Glomerular visceral epithelial cell (primary cell): ENCODE data around the gene DDX21.
"Not testable (repeated sequence)": the region's sequence is repeated elsewhere in the genome, so short reads cannot be mapped to it uniquely, and the experiment has no call there.

Source experiments
- DNase-seq: peaks from one replicate; pipeline ENCODE4 v3.0.0-alpha.2; 2016; ENCODE audit errors: extremely low spot score

Gene DDX21

DNA sequence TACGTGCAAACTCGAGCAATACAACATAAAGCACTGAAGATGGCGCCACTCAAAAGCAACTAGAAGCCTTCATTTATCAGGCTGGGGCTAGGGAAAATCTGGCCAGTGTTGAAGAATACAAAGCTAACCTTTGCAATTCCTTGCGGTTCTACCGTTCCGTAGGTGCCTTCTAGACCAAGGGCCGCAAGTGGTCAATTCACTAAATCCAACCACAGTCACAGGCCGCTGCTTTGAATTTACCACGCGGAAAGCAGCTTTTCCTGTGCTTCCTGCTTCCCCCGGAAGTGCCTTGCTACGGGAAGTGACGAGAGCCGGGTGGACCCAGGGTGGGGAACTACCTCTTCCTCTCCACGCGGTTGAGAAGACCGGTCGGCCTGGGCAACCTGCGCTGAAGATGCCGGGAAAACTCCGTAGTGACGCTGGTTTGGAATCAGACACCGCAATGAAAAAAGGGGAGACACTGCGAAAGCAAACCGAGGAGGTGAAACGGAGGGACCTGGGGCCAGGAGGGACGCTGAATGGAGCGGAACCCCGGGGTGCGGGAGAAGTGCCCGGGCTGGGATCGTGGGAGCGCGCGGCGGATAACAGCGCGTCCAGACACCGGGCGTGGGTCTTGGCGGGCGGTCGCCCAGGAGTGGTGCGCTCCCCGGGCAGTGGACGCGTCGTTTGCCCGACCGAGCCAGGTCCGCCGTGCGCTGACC lies at the start of gene DDX21:
TSS of gene DDX21 (plus strand) at position 339 of the 701 bp plus-strand sequence. CDS start at position 395, 56 bp downstream.
- peak; percentile 89 for DNase-seq

GRCh38 chr10:68924593-68924992 lies 31.4 kb upstream of the DDX21 start:
- no peak for DNase-seq

- DNase-seq = no peak
Measured at GRCh38 chr10:68925489-68925888, 30.5 kb upstream of the DDX21 start.

DNA sequence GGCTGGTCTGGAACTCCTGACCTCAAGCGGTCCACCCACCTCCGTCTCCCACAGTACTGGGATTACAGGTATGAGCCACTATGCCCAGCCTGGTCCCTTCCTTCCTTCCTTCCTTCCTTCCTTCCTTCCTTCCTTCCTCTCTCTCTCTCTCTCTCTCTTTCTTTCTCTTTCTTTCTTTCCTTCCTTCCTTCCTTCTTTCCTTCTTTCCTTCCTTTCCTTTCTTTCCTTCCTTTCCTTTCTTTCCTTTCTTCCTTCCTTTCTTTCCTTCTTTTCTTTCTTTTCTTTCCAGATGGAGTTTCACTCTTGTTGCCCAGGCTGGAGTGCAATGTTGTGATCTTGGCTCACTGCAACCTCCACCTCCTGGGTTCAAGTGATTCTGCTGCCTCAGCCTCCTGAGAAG lies 26.8 kb upstream of the DDX21 start:
- DNase-seq = not testable (repeated sequence)

- DNase-seq = not testable (repeated sequence)
Measured at GRCh38 chr10:68929888-68930287, 26.1 kb upstream of the DDX21 start.

DNA sequence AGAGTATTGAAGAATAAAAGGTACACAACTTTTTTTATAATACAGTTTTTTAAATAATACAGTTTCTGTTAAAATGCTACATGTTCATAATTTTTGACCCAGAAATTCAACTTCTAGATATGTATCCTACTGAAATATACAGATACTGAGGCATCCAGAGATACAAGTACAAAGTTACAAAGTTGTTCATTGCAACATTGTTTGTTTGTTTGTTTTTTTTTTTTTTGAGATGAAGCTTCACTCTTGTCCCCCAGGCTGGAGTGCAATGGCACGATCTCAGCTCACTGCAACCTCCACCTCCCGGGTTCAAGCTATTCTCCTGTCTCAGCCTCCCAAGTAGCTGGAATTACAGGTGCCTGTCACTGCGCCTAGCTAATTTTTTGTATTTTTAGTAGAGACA lies 23.1 kb upstream of the DDX21 start:
- DNase-seq = not testable (repeated sequence)

DNA sequence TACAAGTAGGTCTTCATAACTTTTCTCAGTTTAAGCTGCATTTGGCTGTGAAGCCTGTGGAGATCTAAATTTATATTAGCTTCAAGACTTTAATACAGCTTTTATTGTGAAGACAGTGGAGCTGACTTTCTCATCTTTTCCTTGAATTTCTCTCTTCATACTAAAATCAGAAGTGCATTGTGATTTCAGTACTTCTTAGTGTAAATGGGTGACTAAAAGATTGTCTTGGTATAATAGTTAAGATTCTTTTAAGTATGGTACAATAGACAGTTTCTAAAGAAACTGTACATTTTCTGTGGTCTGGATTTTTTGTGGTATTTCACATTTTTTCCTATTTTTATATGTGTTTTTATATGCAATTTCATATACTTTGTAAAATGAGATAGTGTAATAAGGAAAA lies 21.0 kb upstream of the DDX21 start:
- no peak for DNase-seq

DNA sequence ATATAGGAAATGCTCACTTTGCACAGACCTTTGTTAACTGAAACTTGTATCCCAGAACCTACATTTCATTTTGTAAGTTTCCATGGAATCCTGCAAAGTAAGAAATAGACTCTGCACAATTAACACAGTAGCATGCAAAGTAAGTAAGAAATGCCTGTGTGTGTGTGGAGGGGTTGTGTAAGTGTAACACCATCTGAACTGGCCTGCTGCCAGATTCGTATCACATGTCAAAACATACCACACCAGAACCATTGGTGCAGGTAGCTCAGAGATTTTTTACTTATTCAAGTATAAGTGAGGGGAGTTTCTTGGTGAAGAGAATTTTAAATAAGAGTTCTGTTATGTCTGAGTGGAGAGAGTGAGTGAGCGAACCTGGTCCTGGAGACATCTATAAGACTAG lies 17.9 kb upstream of the DDX21 start:
- peak; percentile 15 for DNase-seq

GRCh38 chr10:68938884-68939283 lies 17.1 kb upstream of the DDX21 start:
- DNase-seq = no peak

- not testable (repeated sequence) for DNase-seq
Measured at GRCh38 chr10:68940917-68941316, 15.1 kb upstream of the DDX21 start.

DNA sequence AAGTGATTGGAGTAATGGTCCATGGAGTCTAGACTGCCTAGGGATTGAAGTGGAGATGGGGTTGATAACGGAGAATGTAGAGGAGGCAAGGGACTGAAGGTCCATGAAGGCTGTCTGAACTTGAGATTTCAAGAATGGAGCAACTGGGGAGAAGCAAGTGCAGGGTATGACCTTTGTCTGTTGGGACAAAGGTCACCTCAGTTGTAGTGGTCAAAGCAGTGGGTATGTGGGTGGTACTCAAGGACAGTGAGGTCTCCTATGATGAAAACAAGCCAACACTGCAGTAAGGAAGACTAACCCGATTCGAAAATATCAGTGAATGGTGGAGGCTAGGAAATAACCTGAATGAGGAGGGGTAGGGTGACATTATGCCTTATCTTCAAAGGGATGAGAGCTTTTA lies 5.4 kb upstream of the DDX21 start:
- no peak for DNase-seq

DNA sequence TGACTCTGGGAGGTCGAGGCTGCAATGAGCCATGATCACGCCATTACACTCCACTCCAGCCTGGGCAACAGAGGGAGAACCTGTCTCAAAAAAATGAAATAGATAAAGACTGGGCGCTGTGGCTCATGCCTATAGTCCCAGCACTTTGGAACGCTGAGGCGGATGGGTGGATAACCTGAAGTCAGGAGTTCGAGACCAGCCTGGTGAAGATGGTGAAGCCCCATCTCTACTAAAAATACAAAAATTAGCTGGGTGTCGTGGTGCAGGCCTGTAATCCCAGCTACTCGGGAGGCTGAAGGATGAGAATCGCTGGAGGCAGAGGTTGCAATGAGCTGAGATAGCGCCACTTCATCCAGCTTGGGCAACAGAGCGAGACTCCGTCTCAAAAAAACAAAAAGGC lies 1.1 kb upstream of the DDX21 start:
- no peak for DNase-seq

DNA sequence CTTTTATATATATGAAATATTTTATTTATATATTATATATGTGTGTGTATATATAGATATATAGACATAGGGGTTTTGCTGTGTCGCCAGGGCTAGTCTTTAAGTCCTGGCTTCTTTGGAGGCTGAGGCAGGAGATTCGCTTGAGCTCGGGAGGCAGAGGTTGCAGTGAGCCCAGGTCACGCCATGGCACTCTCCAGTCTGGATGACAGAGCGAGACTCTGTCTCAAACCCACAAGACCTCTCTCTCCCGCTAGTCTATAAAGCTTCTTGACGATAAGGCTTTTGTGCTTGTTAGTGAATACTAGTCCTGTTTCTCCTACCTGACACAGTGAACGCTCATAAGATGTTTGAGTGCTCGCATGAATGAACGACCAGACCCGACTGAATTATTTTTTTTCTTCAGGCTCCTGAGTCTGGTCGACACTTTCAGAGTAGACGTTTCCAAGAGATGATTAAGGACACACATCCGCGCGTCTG lies 577 bp upstream of the DDX21 start:
- DNase-seq = no peak

- DNase-seq = no peak
Measured at GRCh38 chr10:68957284-68957615, 1.3 kb downstream of the DDX21 start.

GRCh38 chr10:68957654-68958053 lies 1.7 kb downstream of the DDX21 start:
- no peak for DNase-seq

DNA sequence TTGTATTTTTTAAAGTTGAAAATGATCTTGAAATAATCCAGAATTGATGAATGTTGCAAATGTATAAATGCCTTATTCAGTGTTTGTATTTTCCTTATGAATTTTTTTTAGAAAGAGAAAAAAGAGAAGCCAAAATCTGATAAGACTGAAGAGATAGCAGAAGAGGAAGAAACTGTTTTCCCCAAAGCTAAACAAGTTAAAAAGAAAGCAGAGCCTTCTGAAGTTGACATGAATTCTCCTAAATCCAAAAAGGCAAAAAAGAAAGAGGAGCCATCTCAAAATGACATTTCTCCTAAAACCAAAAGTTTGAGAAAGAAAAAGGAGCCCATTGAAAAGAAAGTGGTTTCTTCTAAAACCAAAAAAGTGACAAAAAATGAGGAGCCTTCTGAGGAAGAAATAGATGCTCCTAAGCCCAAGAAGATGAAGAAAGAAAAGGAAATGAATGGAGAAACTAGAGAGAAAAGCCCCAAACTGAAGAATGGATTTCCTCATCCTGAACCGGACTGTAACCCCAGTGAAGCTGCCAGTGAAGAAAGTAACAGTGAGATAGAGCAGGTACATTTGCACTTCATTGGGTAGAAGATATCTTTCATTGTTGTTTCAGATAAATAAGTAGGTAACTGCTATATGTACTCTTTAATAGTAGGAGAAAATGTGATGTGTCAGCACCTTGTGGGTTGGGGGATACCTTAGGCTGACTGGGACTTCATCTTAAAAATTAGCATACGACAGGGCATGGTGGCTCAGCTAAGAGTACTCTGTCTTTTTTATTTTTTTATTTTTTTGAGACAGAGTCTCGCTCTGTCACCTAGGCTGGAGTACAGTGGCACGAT lies 3.9 kb downstream of the DDX21 start:
- no peak for DNase-seq

GRCh38 chr10:68963151-68963550 lies 7.2 kb downstream of the DDX21 start:
- DNase-seq = no peak

GRCh38 chr10:68973975-68974374 lies 18.0 kb downstream of the DDX21 start:
- no peak for DNase-seq

- not testable (repeated sequence) for DNase-seq
Measured at GRCh38 chr10:68975936-68976473, 20.0 kb downstream of the DDX21 start.

GRCh38 chr10:68979738-68980137 lies 23.8 kb downstream of the DDX21 start:
- not testable (repeated sequence) for DNase-seq

GRCh38 chr10:68981074-68981473 lies 25.1 kb downstream of the DDX21 start:
- no peak for DNase-seq

- no peak for DNase-seq
Measured at GRCh38 chr10:68982389-68982788, 26.4 kb downstream of the DDX21 start.

DNA sequence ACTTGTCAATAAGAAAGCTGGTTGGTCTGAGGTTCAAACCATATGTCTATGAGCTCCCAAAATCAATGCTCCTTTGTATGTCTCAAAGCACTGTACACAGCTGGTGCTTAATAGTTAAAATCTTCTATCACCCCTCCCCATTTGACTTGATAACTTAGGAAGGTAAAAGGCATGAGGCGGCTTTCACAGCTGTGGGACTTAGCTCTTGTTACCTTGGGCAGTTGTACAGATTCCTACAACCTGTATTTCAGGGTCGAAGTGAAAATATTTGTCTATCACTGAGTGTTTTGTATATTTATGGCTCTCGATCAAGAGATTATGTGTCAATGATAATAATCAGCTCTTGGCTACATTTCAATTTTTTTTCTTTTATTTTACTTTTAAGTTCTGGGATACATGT lies 31.6 kb downstream of the DDX21 start:
- DNase-seq = no peak
